Adrenal gland (tissue), 12 donors: ENCODE data around the gene REPS2. TPM values are rescaled to one million over a fixed set of nuclear protein-coding genes. Genes with fewer than 3 reads are reported as not detected.

Experiments used
- DNase-seq, 7 donors: peaks; one replicate each; pipeline ENCODE4 v3.0.0-alpha.2; 2019 to 2020
- H3K27ac ChIP-seq, 5 donors: fragments of 200-600 bp; sonication (generic) in 4 of 5; 1 replicate in 3 of 5; 2 replicates in 2 of 5; pipeline versions ENCODE4 v1.5.1 to v1.8.0; 2016 to 2020; ENCODE audit warnings: mild to moderate bottlenecking in 1 of 5
- H3K27me3 ChIP-seq: fragments of 200-600 bp; 2 replicates; pipeline ENCODE4 v1.8.0; 2021
- H3K36me3 ChIP-seq, 2 donors: fragments of 200-600 bp; replicated peaks in 1 of 2; 1 replicate in 1 of 2; 2 replicates in 1 of 2; pipeline versions ENCODE4 v1.5.1 to v1.8.0; 2018 to 2022
- H3K4me1 ChIP-seq, 2 donors: fragments of 200-600 bp; replicated peaks in 1 of 2; 1 replicate in 1 of 2; 2 replicates in 1 of 2; pipeline versions ENCODE4 v1.5.1 to v1.8.0; 2018 to 2021
- H3K4me3 ChIP-seq, 4 donors: fragments of 200-600 bp; sonication (generic) in 3 of 4; one replicate each; pipeline ENCODE4 v1.5.1; 2016 to 2018
- H3K9me3 ChIP-seq, 3 donors: fragments of 200-600 bp; sonication (generic) in 1 of 3; replicated peaks in 1 of 3; 1 replicate in 2 of 3; 2 replicates in 1 of 3; pipeline versions ENCODE4 v1.5.1 to v1.8.0; 2016 to 2021
- POLR2A ChIP-seq, 2 donors: fragments of 450-650 bp; IDR thresholded peaks; one replicate each; pipeline ENCODE4 v1.6.1; 2017; ENCODE audit warnings: antibody characterized with exemption in 2 of 2, mild to moderate bottlenecking in 2 of 2, moderate library complexity in 1 of 2
- WGBS, 4 donors: extraction: QIAGEN DNeasy Blood & Tissue Kit in 2 of 4; methylation state at CpG; one replicate each; pipeline versions ENCODE4 v1.1.5 to v1.1.7; 2013 to 2017; 5-methylcytosine and 5-hydroxymethylcytosine counted together
- intact Hi-C, 2 donors: fragments of 100-400 bp; cut with DNase I; formaldehyde crosslinking; loops; one replicate each; pipeline versions ENCODE4 v1.14.1 to v1.15.0; 2022 to 2023
- polyA plus RNA-seq, 3 donors: library from polyadenylated mRNA; stranded (reverse); fragments of 200-250 nt in 2 of 3; fragments of 350-450 nt in 1 of 3; fragmentation: Illumina TruSeq in 1 of 3; extraction: RNeasy Lipid Tissue Mini Kit (QIAGEN cat#74804) in 1 of 3; gene quantifications; one replicate each; pipeline ENCODE4 v1.2.3, GENCODE V29; 2013 to 2014
- total RNA-seq, 9 donors: library from RNA; depleted of rRNA in 4 of 9; stranded (reverse); fragments of >200 nt in 4 of 9; fragments of 120-200 nt in 1 of 9; fragmentation: NEBNext Ultra II Directional in 1 of 9; extraction: Animal tissue kit (Norgen Biotek cat#: 25700) in 1 of 9; gene quantifications; one replicate each; pipeline versions ENCODE4 v1.1.0 to v1.2.4, GENCODE V29; 2013 to 2023
- TF ChIP-seq, protein P1 (sequence below), 6 experiments: fragments of 450-650 bp in 4 of 6; fragments of 200-600 bp in 2 of 6; sonication (generic) in 1 of 6; IDR thresholded peaks; 1 replicate in 5 of 6; 2 replicates in 1 of 6; pipeline versions ENCODE4 v1.5.1 to v1.8.0; 2016 to 2021; ENCODE audit warnings: antibody characterized with exemption in 6 of 6, mild to moderate bottlenecking in 2 of 6, moderate library complexity in 1 of 6
- donor health status: healthy with polysubstance abuse.
- donor health status: Bipolar disorder and iron deficiency.
- donor health status: DM: yes; HTN: yes; CAD: no.
- donor health status: DM: no; HTN: no; CAD: no.
- donor health status: DM: no; HTN: no; CAD: no.
- donor health status: DM: yes; HTN: yes; CAD: no.

REPS2 gene
- total and polyA plus RNA-seq, 12 donors: 13.9 to 87.0 (median 41.3) TPM

DNA sequence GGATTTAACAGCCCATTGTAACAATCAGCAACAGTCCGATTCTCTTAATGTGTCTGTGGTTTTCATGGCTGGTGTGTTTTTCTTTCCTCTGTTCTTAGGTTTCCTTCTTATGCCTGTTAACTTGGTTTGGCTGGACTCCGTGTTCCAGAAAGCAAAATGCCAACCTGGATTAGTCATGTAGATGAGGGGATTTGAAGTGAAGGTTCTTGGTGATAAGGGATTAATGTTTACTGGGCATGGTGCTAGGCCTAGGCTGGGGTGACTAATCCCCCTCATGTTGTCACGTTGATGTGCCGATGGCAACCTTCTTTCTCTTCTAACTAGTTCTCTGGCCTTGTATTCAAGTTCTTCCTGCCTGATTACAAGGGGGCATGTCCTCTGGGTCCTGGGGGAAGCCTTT lies 85.9 kb downstream of the REPS2 start:
- WGBS, 4 donors: 19 to 57% (median 48%) methylated on average over 4 of the region's 4 CpGs
- peak; percentile 31 to 73 (median 62) for DNase-seq

DNA sequence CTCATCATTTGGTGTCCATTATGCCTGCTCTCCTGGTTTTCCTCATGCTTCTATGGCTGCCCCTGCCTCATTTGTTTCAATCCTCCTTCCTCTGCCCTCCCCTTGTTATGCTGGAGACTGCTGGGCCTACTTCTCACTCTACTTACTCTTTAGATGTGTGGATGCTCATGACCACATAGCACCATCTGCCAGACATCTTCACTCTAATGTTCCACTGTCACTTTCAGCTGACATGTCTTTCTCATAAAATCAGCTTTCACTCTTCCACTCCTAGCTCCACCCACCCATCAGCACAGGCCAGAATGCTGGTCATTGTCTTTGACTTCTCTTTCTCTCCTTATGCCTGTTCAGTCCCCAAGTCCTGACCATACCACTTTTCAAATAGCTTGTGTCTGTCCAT lies 86.8 kb downstream of the REPS2 start:
- peaks cover 0 to 9% of the 10 kb centered on the region in 2 donors for H3K4me1 ChIP-seq
- H3K36me3 ChIP-seq: no peaks in the 10 kb centered on the region
- H3K9me3 ChIP-seq: no peaks in the 10 kb centered on the region
- no peak for TF ChIP-seq POLR2A (IDR thresholded peaks at IDR 0.05)
- TF ChIP-seq, protein P1, sequence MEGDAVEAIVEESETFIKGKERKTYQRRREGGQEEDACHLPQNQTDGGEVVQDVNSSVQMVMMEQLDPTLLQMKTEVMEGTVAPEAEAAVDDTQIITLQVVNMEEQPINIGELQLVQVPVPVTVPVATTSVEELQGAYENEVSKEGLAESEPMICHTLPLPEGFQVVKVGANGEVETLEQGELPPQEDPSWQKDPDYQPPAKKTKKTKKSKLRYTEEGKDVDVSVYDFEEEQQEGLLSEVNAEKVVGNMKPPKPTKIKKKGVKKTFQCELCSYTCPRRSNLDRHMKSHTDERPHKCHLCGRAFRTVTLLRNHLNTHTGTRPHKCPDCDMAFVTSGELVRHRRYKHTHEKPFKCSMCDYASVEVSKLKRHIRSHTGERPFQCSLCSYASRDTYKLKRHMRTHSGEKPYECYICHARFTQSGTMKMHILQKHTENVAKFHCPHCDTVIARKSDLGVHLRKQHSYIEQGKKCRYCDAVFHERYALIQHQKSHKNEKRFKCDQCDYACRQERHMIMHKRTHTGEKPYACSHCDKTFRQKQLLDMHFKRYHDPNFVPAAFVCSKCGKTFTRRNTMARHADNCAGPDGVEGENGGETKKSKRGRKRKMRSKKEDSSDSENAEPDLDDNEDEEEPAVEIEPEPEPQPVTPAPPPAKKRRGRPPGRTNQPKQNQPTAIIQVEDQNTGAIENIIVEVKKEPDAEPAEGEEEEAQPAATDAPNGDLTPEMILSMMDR (IDR thresholded peaks at IDR 0.05): no peak
- H3K27ac ChIP-seq: peak overlapping the region in 3 of 5 donors; percentile 58 to 85 (median 77)
- no peak for DNase-seq
- peaks cover 4% of the 10 kb centered on the region for H3K27me3 ChIP-seq
- intact Hi-C loops: no loop called here
- no peak overlapping the region for H3K4me3 ChIP-seq

More for the DNA sequence above, 85.9 kb downstream of the REPS2 start:
- TF ChIP-seq POLR2A (IDR thresholded peaks at IDR 0.05): no peak
- TF ChIP-seq, protein P1 (IDR thresholded peaks at IDR 0.05): no peak
- H3K36me3 ChIP-seq: no peaks in the 10 kb centered on the region
- intact Hi-C loops: no loop called here
- H3K4me1 ChIP-seq: peaks cover 0 to 6% of the 10 kb centered on the region in 2 donors
- H3K9me3 ChIP-seq: no peaks in the 10 kb centered on the region
- peak overlapping the region in 4 of 5 donors; percentile 54 to 85 (median 68) for H3K27ac ChIP-seq
- H3K4me3 ChIP-seq: no peak overlapping the region
- peaks cover 4% of the 10 kb centered on the region for H3K27me3 ChIP-seq

DNA sequence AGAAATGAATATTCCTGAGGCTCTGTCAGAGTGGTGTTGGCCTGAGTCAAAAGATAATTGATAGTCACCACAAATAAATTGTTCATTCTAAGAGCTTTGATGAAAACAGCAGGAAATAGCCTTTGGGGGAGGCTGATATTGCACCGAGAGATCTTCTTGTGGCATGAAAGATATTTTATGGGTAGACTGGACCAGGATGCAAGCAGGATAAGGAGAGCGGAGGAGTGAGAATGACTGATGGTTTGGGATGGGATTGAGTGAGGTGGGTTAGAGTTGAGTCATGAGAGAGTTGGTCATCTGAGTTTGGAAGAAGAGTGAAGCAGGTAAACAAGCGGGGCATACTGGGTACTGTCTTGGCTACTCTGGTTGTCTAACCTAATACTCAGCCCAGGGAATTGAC lies 88.7 kb downstream of the REPS2 start:
- Histone ChIP-seq H3K9me3 (no peaks in the 10 kb centered on the region), H3K36me3 (no peaks in the 10 kb centered on the region), H3K4me1 (peaks cover 0 to 22% of the 10 kb centered on the region in 2 donors), H3K27me3 (peaks cover 4% of the 10 kb centered on the region), H3K4me3 (no peak overlapping the region), H3K27ac (no peak overlapping the region)
- DNase-seq: no peak
- no peak for TF ChIP-seq POLR2A (IDR thresholded peaks at IDR 0.05)
- TF ChIP-seq, protein P1 (IDR thresholded peaks at IDR 0.05): no peak
- intact Hi-C loops: no loop called here
- 79 to 97% (median 86%) methylated on average over 3 of the region's 3 CpGs for WGBS, 4 donors

DNA sequence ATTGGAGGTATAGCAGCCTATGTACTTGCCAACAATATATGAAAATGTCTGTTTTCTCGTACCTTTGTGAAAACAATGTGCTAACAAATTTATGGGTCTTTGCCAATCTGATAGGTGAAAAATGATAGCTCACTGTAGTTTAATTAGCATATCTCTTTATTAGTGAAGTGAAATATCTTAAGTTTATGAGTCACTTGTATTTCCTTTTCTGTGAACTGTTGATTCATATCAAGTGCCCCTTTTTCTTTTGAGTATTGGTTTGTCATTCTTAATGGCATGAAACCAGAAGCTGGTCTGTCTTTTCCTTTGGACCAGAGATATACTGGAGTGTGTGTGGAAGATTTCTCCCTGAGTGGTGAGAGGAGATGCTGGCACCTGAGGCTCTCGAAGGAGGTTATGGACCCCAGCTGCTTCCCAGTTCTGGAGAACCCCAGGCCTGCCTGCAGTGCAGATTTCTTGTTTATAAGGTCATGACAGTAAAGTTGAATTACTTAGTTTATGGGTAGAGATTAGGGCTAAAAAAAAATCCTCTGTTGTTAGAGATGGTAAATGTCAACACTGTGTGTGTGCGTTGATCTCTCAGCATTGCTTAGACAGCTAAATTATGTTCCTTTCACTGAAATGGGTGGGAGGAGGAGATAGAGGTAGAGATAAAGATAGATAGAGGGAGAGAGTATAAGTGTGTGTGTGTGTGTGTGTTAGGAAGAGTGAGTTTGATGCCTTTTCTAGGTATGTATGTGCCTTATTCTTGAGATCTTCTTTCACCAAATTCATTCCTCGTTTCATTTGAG lies 89.9 kb downstream of the REPS2 start:
- Histone ChIP-seq H3K4me1 (peaks cover 0 to 22% of the 10 kb centered on the region in 2 donors), H3K27ac (peak overlapping the region in 2 of 5 donors; percentile 5 to 17), H3K27me3 (peaks cover 4% of the 10 kb centered on the region), H3K9me3 (no peaks in the 10 kb centered on the region), H3K36me3 (no peaks in the 10 kb centered on the region), H3K4me3 (no peak overlapping the region)
- WGBS, 4 donors: 59 to 69% (median 68%) methylated on average over 4 of the region's 4 CpGs
- intact Hi-C loops: no loop called here
- TF ChIP-seq, protein P1 (IDR thresholded peaks at IDR 0.05): no peak
- no peak for TF ChIP-seq POLR2A (IDR thresholded peaks at IDR 0.05)
- DNase-seq: no peak
